ENCODE results near the gene SBSN.

Gene SBSN

DNA sequence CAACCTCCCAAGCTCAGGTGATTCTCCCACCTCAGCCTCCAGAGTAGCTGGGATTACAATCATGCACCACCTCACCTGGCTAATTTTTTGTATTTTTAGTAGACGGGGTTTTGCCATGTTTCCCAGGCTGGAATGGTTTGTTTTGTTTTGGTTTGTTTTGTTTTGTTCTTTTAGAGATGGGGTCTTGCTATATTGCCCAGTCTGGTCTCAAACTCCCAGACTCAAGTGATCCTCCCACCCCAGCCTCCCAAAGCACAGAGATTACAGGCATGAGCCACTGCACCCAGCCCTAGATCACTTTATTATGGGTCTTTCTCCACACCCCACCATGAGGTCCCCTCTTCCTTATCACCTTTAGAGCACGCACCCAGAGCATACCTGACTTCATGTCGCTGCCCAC, 29.9 kb downstream of the SBSN start:
- TF ChIP-seq FOXM1 (IDR thresholded peaks at IDR 0.05; ENCODE audit: borderline replicate concordance, low read depth) (no peak), TCF12 (IDR thresholded peaks at IDR 0.05; ENCODE audit: low read depth) (no peak), YY1 (IDR thresholded peaks at IDR 0.05; ENCODE audit: low read depth) (no peak), CREB1 (IDR thresholded peaks at IDR 0.05; ENCODE audit: low read depth) (no peak), CEBPB (IDR thresholded peaks at IDR 0.05) (no peak), RAD21 (IDR thresholded peaks at IDR 0.05; ENCODE audit: low read depth) (no peak), EP300 (IDR thresholded peaks at IDR 0.05; ENCODE audit: borderline replicate concordance) (no peak), TEAD4 (IDR thresholded peaks at IDR 0.05) (no peak), TAF1 (IDR thresholded peaks at IDR 0.05; ENCODE audit: low read depth) (no peak)
- TF ChIP-seq, protein P1, sequence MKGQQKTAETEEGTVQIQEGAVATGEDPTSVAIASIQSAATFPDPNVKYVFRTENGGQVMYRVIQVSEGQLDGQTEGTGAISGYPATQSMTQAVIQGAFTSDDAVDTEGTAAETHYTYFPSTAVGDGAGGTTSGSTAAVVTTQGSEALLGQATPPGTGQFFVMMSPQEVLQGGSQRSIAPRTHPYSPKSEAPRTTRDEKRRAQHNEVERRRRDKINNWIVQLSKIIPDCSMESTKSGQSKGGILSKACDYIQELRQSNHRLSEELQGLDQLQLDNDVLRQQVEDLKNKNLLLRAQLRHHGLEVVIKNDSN (IDR thresholded peaks at IDR 0.05): no peak
- TF ChIP-seq, protein P2, sequence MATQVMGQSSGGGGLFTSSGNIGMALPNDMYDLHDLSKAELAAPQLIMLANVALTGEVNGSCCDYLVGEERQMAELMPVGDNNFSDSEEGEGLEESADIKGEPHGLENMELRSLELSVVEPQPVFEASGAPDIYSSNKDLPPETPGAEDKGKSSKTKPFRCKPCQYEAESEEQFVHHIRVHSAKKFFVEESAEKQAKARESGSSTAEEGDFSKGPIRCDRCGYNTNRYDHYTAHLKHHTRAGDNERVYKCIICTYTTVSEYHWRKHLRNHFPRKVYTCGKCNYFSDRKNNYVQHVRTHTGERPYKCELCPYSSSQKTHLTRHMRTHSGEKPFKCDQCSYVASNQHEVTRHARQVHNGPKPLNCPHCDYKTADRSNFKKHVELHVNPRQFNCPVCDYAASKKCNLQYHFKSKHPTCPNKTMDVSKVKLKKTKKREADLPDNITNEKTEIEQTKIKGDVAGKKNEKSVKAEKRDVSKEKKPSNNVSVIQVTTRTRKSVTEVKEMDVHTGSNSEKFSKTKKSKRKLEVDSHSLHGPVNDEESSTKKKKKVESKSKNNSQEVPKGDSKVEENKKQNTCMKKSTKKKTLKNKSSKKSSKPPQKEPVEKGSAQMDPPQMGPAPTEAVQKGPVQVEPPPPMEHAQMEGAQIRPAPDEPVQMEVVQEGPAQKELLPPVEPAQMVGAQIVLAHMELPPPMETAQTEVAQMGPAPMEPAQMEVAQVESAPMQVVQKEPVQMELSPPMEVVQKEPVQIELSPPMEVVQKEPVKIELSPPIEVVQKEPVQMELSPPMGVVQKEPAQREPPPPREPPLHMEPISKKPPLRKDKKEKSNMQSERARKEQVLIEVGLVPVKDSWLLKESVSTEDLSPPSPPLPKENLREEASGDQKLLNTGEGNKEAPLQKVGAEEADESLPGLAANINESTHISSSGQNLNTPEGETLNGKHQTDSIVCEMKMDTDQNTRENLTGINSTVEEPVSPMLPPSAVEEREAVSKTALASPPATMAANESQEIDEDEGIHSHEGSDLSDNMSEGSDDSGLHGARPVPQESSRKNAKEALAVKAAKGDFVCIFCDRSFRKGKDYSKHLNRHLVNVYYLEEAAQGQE (IDR thresholded peaks at IDR 0.05; ENCODE audit: low read depth): no peak
- TF ChIP-seq, protein P3, sequence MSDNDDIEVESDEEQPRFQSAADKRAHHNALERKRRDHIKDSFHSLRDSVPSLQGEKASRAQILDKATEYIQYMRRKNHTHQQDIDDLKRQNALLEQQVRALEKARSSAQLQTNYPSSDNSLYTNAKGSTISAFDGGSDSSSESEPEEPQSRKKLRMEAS (IDR thresholded peaks at IDR 0.05): no peak

GRCh38 chr19:35497406-35497805, 30.7 kb downstream of the SBSN start:
- TF ChIP-seq EP300 (IDR thresholded peaks at IDR 0.05; ENCODE audit: borderline replicate concordance): no peak
- TF ChIP-seq FOXM1 (IDR thresholded peaks at IDR 0.05; ENCODE audit: borderline replicate concordance, low read depth): no peak

DNA sequence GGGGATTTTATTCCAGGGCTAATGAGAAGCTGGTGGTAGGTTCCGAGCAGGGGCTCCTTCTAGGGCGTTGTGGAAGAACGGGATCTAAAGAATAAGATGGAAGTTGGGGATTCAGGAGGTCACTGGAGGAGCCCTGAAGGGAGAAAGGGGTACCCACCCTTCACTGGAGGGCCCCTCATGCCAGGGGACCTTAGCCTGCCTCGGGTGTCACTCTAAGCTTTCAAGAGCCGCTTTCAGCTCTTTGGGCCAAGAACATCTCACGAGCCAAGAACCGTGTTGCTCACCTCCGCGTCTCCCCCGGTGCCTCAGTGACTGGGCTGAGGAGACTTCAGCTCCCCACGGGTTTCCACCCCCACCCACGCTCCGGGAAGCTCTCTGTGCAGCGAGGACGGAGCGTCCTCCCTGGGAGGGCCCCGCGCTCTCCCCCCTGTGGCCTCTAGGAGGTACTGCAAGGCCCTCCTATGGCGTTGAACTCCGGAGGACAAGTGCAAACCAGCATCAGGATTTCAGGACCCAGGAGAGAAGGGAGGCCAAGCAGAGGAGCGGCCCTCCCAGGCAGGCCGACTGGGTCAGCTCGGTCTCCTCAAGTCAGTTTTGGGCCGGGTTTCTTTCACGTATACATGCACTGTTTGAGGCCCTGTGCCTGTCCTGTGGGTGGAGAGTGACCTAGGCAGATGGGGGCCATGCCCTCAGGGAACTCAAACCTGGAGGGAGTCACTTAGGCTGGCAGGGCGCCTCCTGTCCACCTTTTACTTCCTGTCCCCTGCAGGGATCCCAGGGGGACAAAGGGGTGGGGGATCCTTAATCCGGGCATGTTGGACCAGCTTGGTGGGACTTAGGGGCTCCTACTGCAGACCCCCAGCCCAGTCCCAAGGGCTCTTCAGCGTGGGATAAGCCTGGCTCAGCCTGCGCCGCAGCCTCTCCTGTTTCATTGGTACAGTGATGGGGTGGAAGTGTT, 32.7 kb downstream of the SBSN start:
- TF ChIP-seq ZBTB7A (IDR thresholded peaks at IDR 0.05; ENCODE audit: low read depth): no peak
- no peak for TF ChIP-seq EP300 (IDR thresholded peaks at IDR 0.05; ENCODE audit: borderline replicate concordance)
- peak; percentile 57; the same call in 1 of the 2 replicates for TF ChIP-seq EGR1 (IDR thresholded peaks at IDR 0.05)
- no peak for TF ChIP-seq TEAD4 (IDR thresholded peaks at IDR 0.05)
- TF ChIP-seq FOXM1 (IDR thresholded peaks at IDR 0.05; ENCODE audit: borderline replicate concordance, low read depth): no peak
- TF ChIP-seq, protein P3 (IDR thresholded peaks at IDR 0.05): no peak
- TF ChIP-seq, protein P1 (IDR thresholded peaks at IDR 0.05): no peak
- TF ChIP-seq TCF12 (IDR thresholded peaks at IDR 0.05; ENCODE audit: low read depth): no peak
- TF ChIP-seq TAF1 (IDR thresholded peaks at IDR 0.05; ENCODE audit: low read depth): no peak
- TF ChIP-seq, protein P2 (IDR thresholded peaks at IDR 0.05; ENCODE audit: low read depth): peak; percentile 30; the same call in 1 of the 2 replicates
- no peak for TF ChIP-seq YY1 (IDR thresholded peaks at IDR 0.05; ENCODE audit: low read depth)
- TF ChIP-seq RAD21 (IDR thresholded peaks at IDR 0.05; ENCODE audit: low read depth): peak; percentile 68
- TF ChIP-seq CEBPB (IDR thresholded peaks at IDR 0.05): no peak
- TF ChIP-seq CREB1 (IDR thresholded peaks at IDR 0.05; ENCODE audit: low read depth): no peak
- no peak for TF ChIP-seq NFIC (IDR thresholded peaks at IDR 0.05)

- TF ChIP-seq NFIC (IDR thresholded peaks at IDR 0.05): no peak
- TF ChIP-seq, protein P1 (IDR thresholded peaks at IDR 0.05): no peak
- no peak for TF ChIP-seq EGR1 (IDR thresholded peaks at IDR 0.05)
- TF ChIP-seq YY1 (IDR thresholded peaks at IDR 0.05; ENCODE audit: low read depth): no peak
- TF ChIP-seq FOXM1 (IDR thresholded peaks at IDR 0.05; ENCODE audit: borderline replicate concordance, low read depth): no peak
- no peak for TF ChIP-seq TEAD4 (IDR thresholded peaks at IDR 0.05)
- no peak for TF ChIP-seq CEBPB (IDR thresholded peaks at IDR 0.05)
- TF ChIP-seq TCF12 (IDR thresholded peaks at IDR 0.05; ENCODE audit: low read depth): no peak
Measured at GRCh38 chr19:35493971-35494370, 34.1 kb downstream of the SBSN start.

DNA sequence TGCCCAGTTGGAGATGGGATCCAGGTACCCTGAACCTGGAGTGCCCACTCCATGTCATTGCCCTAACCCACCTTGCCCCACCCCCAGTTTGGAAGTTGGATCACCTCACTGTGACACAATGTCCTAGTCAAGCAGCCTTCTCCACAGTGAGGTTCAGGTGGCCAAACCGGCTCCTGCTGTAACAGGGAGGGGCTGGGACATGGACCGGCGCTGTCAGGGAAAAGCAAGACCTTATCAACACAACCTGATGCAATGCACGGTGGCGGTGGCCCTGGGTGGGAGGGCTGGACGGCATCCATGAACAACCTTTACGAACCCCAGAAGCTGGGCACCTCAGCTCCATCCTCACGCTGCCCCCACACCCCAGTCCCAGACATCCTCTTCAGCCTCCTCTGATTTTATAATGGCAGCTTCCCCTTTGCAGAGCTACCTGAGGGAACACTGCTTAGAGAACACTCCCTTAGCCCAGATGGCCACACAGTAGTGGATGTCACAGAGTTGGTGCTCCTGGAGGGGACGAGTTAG, 36.2 kb downstream of the SBSN start:
- TF ChIP-seq TAF1 (IDR thresholded peaks at IDR 0.05; ENCODE audit: low read depth) (no peak), RAD21 (IDR thresholded peaks at IDR 0.05; ENCODE audit: low read depth) (no peak)
